ENCODE results near the gene USP49. TPM values are rescaled to one million over a fixed set of nuclear protein-coding genes. Genes with fewer than 3 reads are reported as not detected.

Gene USP49
- total RNA-seq, 6 experiments from 2014 or later = 0.87 to 2.0 (median 1.3) TPM

DNA sequence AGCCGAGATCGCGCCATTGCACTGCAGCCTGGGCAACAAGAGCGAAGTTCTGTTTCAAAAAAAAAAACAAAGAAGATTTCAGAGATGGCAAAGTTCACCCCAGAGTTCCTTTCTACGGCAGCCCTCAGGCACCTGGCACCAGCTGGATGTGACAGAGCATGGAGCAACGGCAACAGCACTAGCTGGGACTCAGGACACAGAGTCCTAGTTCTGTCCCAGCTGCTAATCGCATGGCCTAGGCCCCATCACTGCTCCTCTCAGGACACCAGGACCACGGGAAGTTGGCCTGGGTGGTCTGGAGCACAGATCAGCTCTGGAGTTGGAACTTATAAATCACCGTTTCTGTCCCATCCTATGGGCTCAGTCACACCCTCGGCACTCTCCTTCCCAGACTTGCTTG is 149.1 kb downstream of the USP49 start:
- intact Hi-C loops (cut with DNase I) = no loop called here
- Histone ChIP-seq H3K27ac (no peak overlapping the region), H3K4me1 (no peaks in the 10 kb centered on the region), H3K36me3 (no peaks in the 10 kb centered on the region), H3K4me3 (no peak overlapping the region), H3K9me3 (no peaks in the 10 kb centered on the region), H3K27me3 (no peaks in the 10 kb centered on the region)
- TF ChIP-seq POLR2A (IDR thresholded peaks at IDR 0.05) = no peak
- no peak for TF ChIP-seq CTCF (IDR thresholded peaks at IDR 0.05)
- WGBS (ENCODE audit: insufficient coverage, low coverage, low lambda C conversion rate, missing lambda C conversion rate) = 86% methylated on average over 8 of the region's 10 CpGs
- no peak for ATAC-seq
- peak in 1 of 3 donors; percentile 35 for DNase-seq

- Histone ChIP-seq H3K27me3 (no peaks in the 10 kb centered on the region), H3K27ac (no peak overlapping the region), H3K4me1 (no peaks in the 10 kb centered on the region), H3K4me3 (no peak overlapping the region), H3K9me3 (no peaks in the 10 kb centered on the region), H3K36me3 (no peaks in the 10 kb centered on the region)
- ATAC-seq = peak in 1 of 4 donors; percentile 7
- WGBS (ENCODE audit: insufficient coverage, low coverage, low lambda C conversion rate, missing lambda C conversion rate) = 63% methylated on average over 1 of the region's 7 CpGs
- DNase-seq = peak in 1 of 3 donors; percentile 27
- TF ChIP-seq POLR2A (IDR thresholded peaks at IDR 0.05) (no peak), CTCF (IDR thresholded peaks at IDR 0.05) (no peak)
- intact Hi-C loops (cut with DNase I) = no loop called here
Observed at GRCh38 chr6:41744236-41744787, 150.9 kb downstream of the USP49 start.

GRCh38 chr6:41743406-41744235 is 151.6 kb downstream of the USP49 start:
- H3K27me3 ChIP-seq = no peaks in the 10 kb centered on the region
- no peak overlapping the region for H3K4me3 ChIP-seq
- 90% methylated on average over 3 of the region's 6 CpGs for WGBS (ENCODE audit: insufficient coverage, low coverage, low lambda C conversion rate, missing lambda C conversion rate)
- DNase-seq (no peak), ATAC-seq (no peak)
- intact Hi-C loops (cut with DNase I) = no loop called here
- H3K4me1 ChIP-seq = no peaks in the 10 kb centered on the region
- TF ChIP-seq POLR2A (IDR thresholded peaks at IDR 0.05) = no peak
- TF ChIP-seq CTCF (IDR thresholded peaks at IDR 0.05) = no peak
- no peak overlapping the region for H3K27ac ChIP-seq
- H3K36me3 ChIP-seq = no peaks in the 10 kb centered on the region
- H3K9me3 ChIP-seq = no peaks in the 10 kb centered on the region

- DNase-seq (no peak), ATAC-seq (peak in 1 of 4 donors; percentile 24)
- WGBS (ENCODE audit: insufficient coverage, low coverage, low lambda C conversion rate, missing lambda C conversion rate) = 71% methylated on average over 9 of the region's 20 CpGs
- Histone ChIP-seq H3K4me1 (no peaks in the 10 kb centered on the region), H3K36me3 (no peaks in the 10 kb centered on the region), H3K27ac (no peak overlapping the region), H3K4me3 (no peak overlapping the region), H3K9me3 (no peaks in the 10 kb centered on the region), H3K27me3 (no peaks in the 10 kb centered on the region)
- TF ChIP-seq POLR2A (IDR thresholded peaks at IDR 0.05) (no peak), CTCF (IDR thresholded peaks at IDR 0.05) (no peak)
- intact Hi-C loops (cut with DNase I) = no loop called here
Observed at GRCh38 chr6:41741625-41742490, 153.3 kb downstream of the USP49 start.

All from right lobe of liver (tissue), 6 donors.